GM21529 (cell line): ENCODE data around the gene ZNF844.
"Not testable (repeated sequence)": the region's sequence is repeated elsewhere in the genome, so short reads cannot be mapped to it uniquely, and the experiment has no call there.

ENCODE experiments used
- ATAC-seq: cut with Tn5 transposase; IDR thresholded peaks from one replicate; pipeline ENCODE4 v1.9.1; 2021; ENCODE audit not compliant: unreplicated experiment

Gene ZNF844

GRCh38 chr19:12092065-12092867, 27.7 kb downstream of the ZNF844 start:
- ATAC-seq = no peak

GRCh38 chr19:12092956-12093355, 28.4 kb downstream of the ZNF844 start:
- no peak for ATAC-seq

GRCh38 chr19:12093777-12094176, 29.2 kb downstream of the ZNF844 start:
- ATAC-seq = no peak

GRCh38 chr19:12095111-12095790, 30.7 kb downstream of the ZNF844 start:
- ATAC-seq = no peak

DNA sequence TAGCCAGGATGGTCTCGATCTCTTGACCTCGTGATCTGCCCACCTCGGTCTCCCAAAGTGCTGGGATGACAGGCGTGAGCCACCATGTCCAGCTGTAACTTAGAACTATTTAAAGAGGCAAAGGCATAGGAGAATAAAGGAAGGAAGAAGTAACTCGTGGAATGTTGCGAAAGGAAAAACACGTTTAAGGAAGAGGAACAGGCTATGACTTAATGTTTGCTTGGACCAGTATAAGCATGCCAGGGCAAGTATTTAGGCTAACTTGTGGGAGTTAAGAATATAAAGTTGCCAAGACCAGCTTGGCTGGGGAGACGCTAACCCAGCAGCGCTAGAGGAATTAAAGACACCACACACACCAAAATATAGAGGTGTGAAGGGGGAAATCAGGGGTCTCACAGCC, 33.5 kb downstream of the ZNF844 start:
- ATAC-seq = no peak

- not testable (repeated sequence) for ATAC-seq
Measured at GRCh38 chr19:12103909-12104308, 39.4 kb downstream of the ZNF844 start.

DNA sequence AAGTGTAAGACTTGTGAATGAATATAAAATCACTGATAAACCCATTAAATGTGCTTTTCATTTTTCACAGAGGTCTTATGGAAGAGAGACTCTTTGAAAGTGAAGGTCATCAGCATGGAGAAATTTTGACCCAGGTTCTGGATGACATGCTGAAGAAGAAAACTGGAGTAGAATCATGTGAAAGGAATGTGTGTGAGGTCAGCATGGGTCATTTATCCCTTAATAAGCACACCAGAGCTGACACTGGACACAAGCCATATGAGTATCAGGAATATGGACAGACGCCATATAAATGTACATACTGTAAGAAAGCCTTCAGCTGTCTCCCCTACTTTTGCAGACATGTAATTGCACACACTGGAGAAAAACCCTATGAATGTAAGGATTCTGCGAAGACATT, 46.6 kb downstream of the ZNF844 start:
- ATAC-seq = no peak

DNA sequence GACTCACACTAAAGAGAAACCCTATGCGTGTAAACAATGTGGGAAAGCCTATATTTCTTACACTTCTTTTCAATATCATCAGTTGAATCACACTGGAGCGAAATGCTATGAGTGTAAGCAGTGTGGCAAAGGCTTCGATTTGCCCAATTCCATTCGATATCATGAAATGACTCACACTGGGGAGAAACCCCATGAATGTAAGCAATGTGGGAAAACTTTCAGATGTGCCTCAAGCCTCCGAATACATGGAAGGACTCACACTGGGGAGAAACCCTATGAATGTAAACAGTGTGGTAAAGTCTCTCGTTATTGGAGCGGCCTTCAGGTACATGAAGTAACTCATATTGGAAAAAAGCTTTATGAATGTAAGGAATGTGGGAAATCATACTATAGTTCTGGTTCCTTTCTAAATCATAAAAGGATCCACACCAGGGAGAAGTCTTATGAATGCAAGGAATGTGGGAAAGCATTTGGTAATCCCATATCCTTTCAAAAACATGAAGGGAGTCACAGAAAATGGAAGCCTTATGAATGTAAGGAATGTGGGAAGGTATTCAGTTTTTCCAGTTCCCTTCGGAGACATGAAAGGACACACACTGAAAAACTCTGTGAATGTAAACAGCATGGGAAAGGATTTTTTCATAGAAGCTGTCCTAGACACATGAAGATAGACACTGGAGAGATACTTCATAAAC, 47.6 kb downstream of the ZNF844 start:
- ATAC-seq = no peak

DNA sequence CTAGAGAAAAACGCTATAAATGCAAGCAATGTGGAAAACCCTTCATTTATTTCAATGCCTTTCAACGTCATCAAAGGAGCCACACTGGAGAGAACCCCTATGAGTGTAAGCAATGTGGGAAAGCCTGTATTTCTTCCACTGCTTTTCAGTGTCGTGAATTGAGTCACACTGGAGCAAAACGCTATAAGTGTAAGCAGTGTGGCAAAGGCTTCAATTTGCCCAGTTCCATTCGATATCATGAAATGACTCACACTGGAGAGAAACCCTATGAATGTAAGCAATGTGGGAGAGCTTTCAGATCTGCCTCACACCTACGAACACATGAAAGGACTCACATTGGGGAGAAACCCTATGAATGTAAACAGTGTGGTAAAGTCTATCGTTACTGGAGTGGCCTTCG, 48.2 kb downstream of the ZNF844 start:
- no peak for ATAC-seq

- ATAC-seq = no peak
Measured at GRCh38 chr19:12113121-12113520, 48.6 kb downstream of the ZNF844 start.

DNA sequence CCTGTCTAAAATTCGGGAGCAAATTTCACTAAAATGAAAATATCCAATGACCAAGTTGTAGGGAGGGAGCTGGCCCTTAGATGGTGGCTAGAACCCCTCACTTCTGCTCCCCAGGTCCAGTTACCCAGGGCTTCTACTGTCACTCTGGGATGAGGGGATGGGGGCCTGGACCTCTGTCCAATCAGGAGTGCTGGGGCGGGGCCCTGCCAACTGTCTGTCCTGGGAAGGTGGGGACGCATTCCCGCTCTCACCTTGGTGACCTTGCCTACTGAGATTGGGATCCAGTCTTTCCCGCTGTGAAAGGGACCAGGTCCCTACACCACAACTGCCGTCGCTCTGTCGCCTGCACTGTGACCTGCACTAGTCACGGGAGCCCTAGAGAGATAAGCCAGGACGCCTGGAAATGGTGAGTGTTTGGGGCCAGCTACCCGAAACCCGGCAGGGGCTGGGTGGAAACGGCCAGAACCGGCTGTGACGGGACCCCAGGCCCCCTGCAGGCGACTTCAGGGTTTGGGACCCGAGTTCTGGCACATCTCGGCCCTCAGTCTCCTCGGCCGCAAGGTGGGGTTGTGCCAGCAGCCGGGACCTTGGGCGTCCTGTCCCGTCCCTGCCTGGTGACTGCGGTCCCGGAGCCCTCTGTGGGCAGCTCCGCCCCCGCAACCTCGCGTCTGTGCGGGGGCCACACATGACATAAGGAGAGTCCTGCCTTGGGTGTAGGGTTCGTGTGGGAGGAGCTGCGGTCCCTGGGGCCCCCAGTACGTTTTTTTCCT, 52.9 kb downstream of the ZNF844 start:
- no peak for ATAC-seq

GRCh38 chr19:12126707-12127106, 62.2 kb downstream of the ZNF844 start:
- no peak for ATAC-seq
